Gastroesophageal sphincter (tissue), 4 donors: ENCODE results near the gene KHDRBS1. TPM values are rescaled to one million over a fixed set of nuclear protein-coding genes. Genes with fewer than 3 reads are reported as not detected.
"Not testable (repeated sequence)": the region's sequence is repeated elsewhere in the genome, so short reads cannot be mapped to it uniquely, and the experiment has no call there.

Source experiments
- ATAC-seq: fragments of 150-250 bp; one replicate; pipeline ENCODE4 v1.9.1; 2016; ENCODE audit warnings: mild to moderate bottlenecking, moderate library complexity
- H3K27ac ChIP-seq, 4 donors: fragments of 200-600 bp; sonication (generic) in 3 of 4; 1 replicate in 3 of 4; 2 replicates in 1 of 4; pipeline ENCODE4 v1.5.1; 2016 to 2019
- H3K27me3 ChIP-seq: fragments of 200-600 bp; sonication (generic); one replicate; pipeline ENCODE4 v1.5.1; 2019
- H3K36me3 ChIP-seq, 2 donors: fragments of 200-600 bp; sonication (generic); one replicate each; pipeline ENCODE4 v1.5.1; 2019; ENCODE audit warnings: control low read depth in 1 of 2
- H3K4me1 ChIP-seq, 3 donors: fragments of 200-600 bp; sonication (generic); 1 replicate in 2 of 3; 2 replicates in 1 of 3; pipeline ENCODE4 v1.5.1; 2016 to 2019; ENCODE audit warnings: control low read depth in 2 of 3
- H3K4me3 ChIP-seq, 2 donors: fragments of 200-600 bp; sonication (generic); one replicate each; pipeline ENCODE4 v1.5.1; 2019; ENCODE audit warnings: mild to moderate bottlenecking in 1 of 2, moderate library complexity in 1 of 2
- H3K9me3 ChIP-seq, 3 donors: fragments of 200-600 bp; sonication (generic); one replicate each; pipeline ENCODE4 v1.5.1; 2017 to 2019; ENCODE audit warnings: control low read depth in 2 of 3
- CTCF ChIP-seq, 4 experiments: fragments of 200-600 bp in 2 of 4; fragments of 450-650 bp in 2 of 4; sonication (generic) in 1 of 4; IDR thresholded peaks; one replicate each; pipeline ENCODE4 v1.5.1; 2017 to 2019; ENCODE audit warnings: antibody characterized with exemption in 4 of 4, mild to moderate bottlenecking in 2 of 4, moderate library complexity in 2 of 4
- EP300 ChIP-seq: sonication (generic); formaldehyde crosslinking; IDR thresholded peaks from one replicate; pipeline ENCODE4 v1.6.1; 2017; ENCODE audit warnings: antibody characterized with exemption, mild to moderate bottlenecking
- POLR2A ChIP-seq, 2 donors: fragments of 450-650 bp; IDR thresholded peaks; one replicate each; pipeline ENCODE4 v1.6.1; 2017; ENCODE audit warnings: antibody characterized with exemption in 2 of 2, mild to moderate bottlenecking in 2 of 2, moderate library complexity in 1 of 2
- POLR2AphosphoS5 ChIP-seq: sonication (generic); formaldehyde crosslinking; IDR thresholded peaks from one replicate; pipeline ENCODE4 v1.6.1; 2017; ENCODE audit warnings: antibody characterized with exemption
- WGBS, 2 donors: methylation state at CpG; one replicate each; pipeline ENCODE4 v1.1.5; 2018; ENCODE audit warnings: low coverage in 1 of 2; 5-methylcytosine and 5-hydroxymethylcytosine counted together
- total RNA-seq, 4 donors: library from RNA; depleted of rRNA; stranded (reverse); fragments of >200 nt; gene quantifications; one replicate each; pipeline ENCODE4 v1.1.0, GENCODE V29; 2016

KHDRBS1 gene
- total RNA-seq, 4 donors from 2014 or later, result 59.1 to 89.3 (median 64.8) TPM

GRCh38 chr1:32073299-32074229 lies 59.9 kb downstream of the KHDRBS1 start:
- ATAC-seq, result peak; percentile 53
- no peak for TF ChIP-seq POLR2AphosphoS5
- TF ChIP-seq CTCF (IDR thresholded peaks at IDR 0.05), result peak in 1 of 4 experiments; percentile 32
- TF ChIP-seq POLR2A (IDR thresholded peaks at IDR 0.05), result no peak
- 37 to 40% methylated on average over 9 to 17 of the region's 28 CpGs for WGBS, 2 donors
- H3K4me3 ChIP-seq, result peak overlapping the region; percentile 59 to 86
- H3K36me3 ChIP-seq, result peaks cover 0 to 38% of the 10 kb centered on the region in 2 donors
- no peaks in the 10 kb centered on the region for H3K9me3 ChIP-seq
- H3K27me3 ChIP-seq, result peaks cover 8% of the 10 kb centered on the region
- peak overlapping the region; percentile 61 to 95 (median 92) for H3K27ac ChIP-seq
- H3K4me1 ChIP-seq, result peaks cover 0 to 26% (median 0%) of the 10 kb centered on the region in 3 donors

GRCh38 chr1:32074841-32075240 lies 61.2 kb downstream of the KHDRBS1 start:
- Histone ChIP-seq H3K27ac (no peak overlapping the region), H3K27me3 (no peaks in the 10 kb centered on the region), H3K4me1 (peaks cover 0 to 26% (median 0%) of the 10 kb centered on the region in 3 donors), H3K9me3 (no peaks in the 10 kb centered on the region), H3K4me3 (no peak overlapping the region), H3K36me3 (peaks cover 0 to 50% of the 10 kb centered on the region in 2 donors)
- ATAC-seq, result no peak
- TF ChIP-seq EP300, result no peak
- no peak for TF ChIP-seq CTCF (IDR thresholded peaks at IDR 0.05)
- TF ChIP-seq POLR2AphosphoS5, result no peak
- no peak for TF ChIP-seq POLR2A (IDR thresholded peaks at IDR 0.05)
- 87 to 98% methylated on average over 6 of the region's 9 CpGs for WGBS, 2 donors

GRCh38 chr1:32077451-32077850 lies 63.8 kb downstream of the KHDRBS1 start:
- H3K4me1 ChIP-seq, result peaks cover 0 to 14% (median 0%) of the 10 kb centered on the region in 3 donors
- no peak for TF ChIP-seq POLR2AphosphoS5
- no peak for TF ChIP-seq CTCF (IDR thresholded peaks at IDR 0.05)
- TF ChIP-seq POLR2A (IDR thresholded peaks at IDR 0.05), result no peak
- TF ChIP-seq EP300, result no peak
- WGBS, 2 donors, result 70 to 78% methylated on average over 2 to 3 of the region's 3 CpGs
- no peaks in the 10 kb centered on the region for H3K9me3 ChIP-seq
- H3K36me3 ChIP-seq, result peaks cover 0 to 76% of the 10 kb centered on the region in 2 donors
- H3K27ac ChIP-seq, result no peak overlapping the region
- H3K27me3 ChIP-seq, result no peaks in the 10 kb centered on the region
- ATAC-seq, result no peak
- no peak overlapping the region for H3K4me3 ChIP-seq

GRCh38 chr1:32082022-32082421 lies 68.4 kb downstream of the KHDRBS1 start:
- TF ChIP-seq POLR2AphosphoS5 (no peak), EP300 (no peak), POLR2A (IDR thresholded peaks at IDR 0.05) (no peak), CTCF (IDR thresholded peaks at IDR 0.05) (no peak)
- H3K27me3 ChIP-seq, result no peaks in the 10 kb centered on the region
- no peak for ATAC-seq
- no peak overlapping the region for H3K4me3 ChIP-seq
- H3K27ac ChIP-seq, result no peak overlapping the region
- H3K36me3 ChIP-seq, result peaks cover 0 to 91% of the 10 kb centered on the region in 2 donors
- WGBS, 2 donors, result 64 to 72% methylated on average over 1 of the region's 1 CpG
- no peaks in the 10 kb centered on the region for H3K4me1 ChIP-seq
- H3K9me3 ChIP-seq, result no peaks in the 10 kb centered on the region

- not testable (repeated sequence) for H3K27ac ChIP-seq, H3K4me3 ChIP-seq, H3K9me3 ChIP-seq, H3K4me1 ChIP-seq, ATAC-seq, H3K27me3 ChIP-seq
- no CpG with 5 or more reads among the region's 2 CpGs for WGBS, 2 donors
- H3K36me3 ChIP-seq, result peaks cover 0 to 85% of the 10 kb centered on the region in 2 donors
Measured at GRCh38 chr1:32086381-32086780, 72.7 kb downstream of the KHDRBS1 start.
